ENCODE measurements around the gene TGIF1. TPM values are rescaled to one million over a fixed set of nuclear protein-coding genes. Genes with fewer than 3 reads are reported as not detected.

The TGIF1 gene
- polyA plus RNA-seq, 3 donors = 32.2 to 109 (median 39.8) TPM

- no peak for TF ChIP-seq CTCF (IDR thresholded peaks at IDR 0.05)
- intact Hi-C loops (cut with micrococcal nuclease) = loop anchor here (2.0 to 10.0 kb wide), 8 partner anchors 146 to 794 kb away; partner anchors contain the start of genes EMILIN2 (in 1 of the 2), MYL12B (in 1 of the 2) and SMCHD1 (in 1 of the 2)
- Histone ChIP-seq H3K9me3 (replicated peaks in 1 of 2; ENCODE audit: control insufficient read depth in 1 of 2, insufficient read depth in 1 of 2, low read length in 2 of 2) (no peaks in the 10 kb centered on the region), H3K4me2 (replicated peaks; ENCODE audit: extremely low read depth, low read length, poor library complexity, severe bottlenecking) (peak overlapping the region; percentile 96), H4K20me1 (ENCODE audit: insufficient read depth, low read length) (peaks cover 3% of the 10 kb centered on the region), H3K27me3 (ENCODE audit: control insufficient read depth in 2 of 2, insufficient read depth in 2 of 2, low read length in 2 of 2) (no peaks in the 10 kb centered on the region), H3K27ac (ENCODE audit: low read depth in 1 of 2, low read length in 2 of 2) (peak overlapping the region; percentile 99), H3K9ac (ENCODE audit: insufficient read depth, low read length, poor library complexity, severe bottlenecking) (peak overlapping the region; percentile 98), H3K36me3 (replicated peaks in 1 of 2; ENCODE audit: control insufficient read depth in 1 of 2, insufficient read depth in 2 of 2, low read length in 2 of 2) (no peaks in the 10 kb centered on the region), H2AFZ (ENCODE audit: insufficient read depth, low read depth, low read length, poor library complexity, severe bottlenecking) (no peak overlapping the region), H3K4me3 (replicated peaks in 1 of 3; ENCODE audit: low read depth in 2 of 3, low read length in 3 of 3) (peak overlapping the region; percentile 70 to 86 (median 77)), H3K79me2 (ENCODE audit: insufficient read depth, low read length) (peaks cover 35% of the 10 kb centered on the region), H3K4me1 (ENCODE audit: control insufficient read depth in 1 of 2, insufficient read depth in 2 of 2, low read length in 2 of 2) (peaks cover 55 to 63% of the 10 kb centered on the region in 2 donors)
- Mint-ChIP-seq H3K36me3 (no peaks in the 10 kb centered on the region), H3K4me3 (peak overlapping the region; percentile 90 to 94), H3K27ac (peak overlapping the region; percentile 100), H3K9me3 (peaks cover 0 to 3% (median 0%) of the 10 kb centered on the region in 7 donors), H3K27me3 (ENCODE audit: low read depth in 3 of 3) (peaks cover 0 to 4% (median 3%) of the 10 kb centered on the region in 3 donors), H3K4me1 (peaks cover 38% of the 10 kb centered on the region)
- DNase-seq = peak; percentile 99
- 0% methylated on average over 20 of the region's 38 CpGs for WGBS (ENCODE audit: insufficient coverage)
These were observed 997 bp upstream of the TGIF1 start for GRCh38 chr18:3448838-3449511.

- Histone ChIP-seq H3K36me3 (replicated peaks in 1 of 2; ENCODE audit: control insufficient read depth in 1 of 2, insufficient read depth in 2 of 2, low read length in 2 of 2) (no peaks in the 10 kb centered on the region), H3K9me3 (replicated peaks in 1 of 2; ENCODE audit: control insufficient read depth in 1 of 2, insufficient read depth in 1 of 2, low read length in 2 of 2) (no peaks in the 10 kb centered on the region), H3K4me3 (replicated peaks in 1 of 3; ENCODE audit: low read depth in 2 of 3, low read length in 3 of 3) (peak overlapping the region; percentile 73 to 86 (median 77)), H3K4me2 (replicated peaks; ENCODE audit: extremely low read depth, low read length, poor library complexity, severe bottlenecking) (peak overlapping the region; percentile 79), H3K4me1 (ENCODE audit: control insufficient read depth in 1 of 2, insufficient read depth in 2 of 2, low read length in 2 of 2) (peaks cover 58 to 67% of the 10 kb centered on the region in 2 donors), H3K9ac (ENCODE audit: insufficient read depth, low read length, poor library complexity, severe bottlenecking) (peak overlapping the region; percentile 98), H2AFZ (ENCODE audit: insufficient read depth, low read depth, low read length, poor library complexity, severe bottlenecking) (no peak overlapping the region), H3K27ac (ENCODE audit: low read depth in 1 of 2, low read length in 2 of 2) (peak overlapping the region; percentile 99), H4K20me1 (ENCODE audit: insufficient read depth, low read length) (peaks cover 3% of the 10 kb centered on the region), H3K27me3 (ENCODE audit: control insufficient read depth in 2 of 2, insufficient read depth in 2 of 2, low read length in 2 of 2) (no peaks in the 10 kb centered on the region), H3K79me2 (ENCODE audit: insufficient read depth, low read length) (peaks cover 35% of the 10 kb centered on the region)
- intact Hi-C loops (cut with micrococcal nuclease) = loop anchor here (2.0 to 10.0 kb wide), 12 partner anchors 145 to 795 kb away; partner anchors contain the start of genes EMILIN2 (in 2 of the 2), SMCHD1 (in 2 of the 2) and MYL12B (in 1 of the 2)
- Mint-ChIP-seq H3K36me3 (no peaks in the 10 kb centered on the region), H3K27me3 (ENCODE audit: low read depth in 3 of 3) (peaks cover 0 to 4% (median 3%) of the 10 kb centered on the region in 3 donors), H3K4me1 (peaks cover 39% of the 10 kb centered on the region), H3K4me3 (peak overlapping the region; percentile 90 to 94), H3K27ac (peak overlapping the region; percentile 100), H3K9me3 (peaks cover 0 to 3% (median 0%) of the 10 kb centered on the region in 7 donors)
- no peak for TF ChIP-seq CTCF (IDR thresholded peaks at IDR 0.05)
- DNase-seq = no peak
- 0% methylated on average over 27 of the region's 47 CpGs for WGBS (ENCODE audit: insufficient coverage)
These were observed 410 bp upstream of the TGIF1 start for GRCh38 chr18:3449512-3450011.

Measured in CD14-positive monocyte (primary cell).